HepG2 (cell line): ENCODE results near the gene NRG2. TPM values are rescaled to one million over a fixed set of nuclear protein-coding genes. Genes with fewer than 3 reads are reported as not detected.

Source experiments
- ATAC-seq: fragments of 200-7000 bp; cut with Tn5 transposase; 3 replicates; pipeline ENCODE4 v1.9.1; 2020; ENCODE audit warnings: mild to moderate bottlenecking, moderate library complexity
- BruUV-seq: library from RNA; stranded (reverse); fragments of 400-500 nt; replicated peaks from 2 replicates; lab custom pipeline; 2021; lab: Mats Ljungman, UMichigan
- CTCF ChIA-PET: fragments of 300-600 bp; formaldehyde crosslinking; extraction: SDS; loops from one replicate; lab custom pipeline; 2021; ENCODE audit warnings: low total read pairs, inconsistent platforms, low intra/inter-chr PET ratio; lab: Yijun Ruan, JAX
- POLR2A ChIA-PET: fragments of 350-600 bp; sonication (Branson Sonifier 250); formaldehyde crosslinking; loops from one replicate; lab custom pipeline; 2020; ENCODE audit warnings: antibody characterized with exemption, inconsistent platforms; lab: Yijun Ruan, JAX
- DNase-seq: peaks from one replicate; pipeline ENCODE4 v3.0.0-alpha.2; 2015; ENCODE audit warnings: low spot score
- FAIRE-seq: peaks from 3 replicates; lab custom pipeline; 2011; peaks lifted over from hg19 to GRCh38; lab: Jason Lieb, UNC
- H2AFZ ChIP-seq: one replicate; pipeline ENCODE4 v1.6.1; 2011; ENCODE audit warnings: low read length, inconsistent platforms
- H3K27ac ChIP-seq: fragments of 300-600 bp; 3 replicates; pipeline ENCODE4 v1.8.0; 2011; ENCODE audit warnings: mixed run types, mild to moderate bottlenecking, mixed read lengths, low read length, inconsistent platforms; ENCODE audit not compliant: insufficient read depth; ENCODE audit errors: extremely low read length
- H3K27me3 ChIP-seq, 2 experiments: fragments of 200-600 bp in 1 of 2; 2 replicates in 1 of 2; 3 replicates in 1 of 2; pipeline versions ENCODE4 v1.6.0 to v1.8.0; 2011; ENCODE audit warnings: low read length in 2 of 2, mild to moderate bottlenecking in 2 of 2, moderate library complexity in 2 of 2, inconsistent platforms in 1 of 2; ENCODE audit not compliant: insufficient read depth in 2 of 2, control insufficient read depth in 1 of 2
- H3K36me3 ChIP-seq, 2 experiments: fragments of 200-600 bp in 1 of 2; replicated peaks in 1 of 2; 2 replicates in 1 of 2; 3 replicates in 1 of 2; pipeline versions ENCODE4 v1.5.1 to v1.8.0; 2011; ENCODE audit warnings: low read length in 2 of 2, inconsistent platforms in 1 of 2; ENCODE audit not compliant: insufficient read depth in 2 of 2, control insufficient read depth in 1 of 2
- H3K4me1 ChIP-seq: 2 replicates; pipeline ENCODE4 v1.5.1; 2012; ENCODE audit warnings: low read length, inconsistent platforms; ENCODE audit not compliant: insufficient read depth
- H3K4me2 ChIP-seq: 2 replicates; pipeline ENCODE4 v1.6.0; 2011; ENCODE audit warnings: low read depth, low read length, inconsistent platforms
- H3K4me3 ChIP-seq, 3 experiments: fragments of 200-600 bp in 1 of 3; sonication (generic), shearing (Covaris generic) in 1 of 3; replicated peaks in 1 of 3; 2 replicates each; pipeline ENCODE4 v1.5.1; 2011 to 2016; ENCODE audit warnings: low read length in 3 of 3, inconsistent platforms in 2 of 3, low read depth in 2 of 3, mild to moderate bottlenecking in 2 of 3, control low read depth in 1 of 3, mixed read lengths in 1 of 3; ENCODE audit not compliant: insufficient read depth in 1 of 3
- H3K79me2 ChIP-seq: one replicate; pipeline ENCODE4 v1.6.1; 2011; ENCODE audit warnings: low read length, inconsistent platforms; ENCODE audit not compliant: insufficient read depth
- H3K9ac ChIP-seq: 2 replicates; pipeline ENCODE4 v1.6.0; 2011; ENCODE audit warnings: mild to moderate bottlenecking, low read depth, low read length, inconsistent platforms; ENCODE audit not compliant: insufficient read depth
- H3K9me3 ChIP-seq: 2 replicates; pipeline ENCODE4 v1.5.1; 2012; ENCODE audit warnings: mild to moderate bottlenecking, low read length
- H4K20me1 ChIP-seq: 2 replicates; pipeline ENCODE4 v1.6.0; 2011; ENCODE audit warnings: inconsistent platforms, mild to moderate bottlenecking, low read length, moderate library complexity; ENCODE audit not compliant: insufficient read depth
- BORCS8-MEF2B ChIP-seq: sonication (generic); formaldehyde crosslinking; IDR thresholded peaks from 2 replicates; pipeline ENCODE4 v1.8.0; 2022; ENCODE audit warnings: mild to moderate bottlenecking, missing genetic modification reagents
- EHMT2 ChIP-seq: fragments of 200-600 bp; sonication (generic); IDR thresholded peaks from 2 replicates; pipeline ENCODE4 v1.7.0; 2017; ENCODE audit warnings: antibody characterized with exemption, low read depth, low read length, borderline replicate concordance
- KDM4B ChIP-seq: sonication (generic); formaldehyde crosslinking; IDR thresholded peaks from 2 replicates; pipeline ENCODE4 v1.4.0; 2020; ENCODE audit warnings: missing genetic modification reagents
- MTA3 ChIP-seq: sonication (generic); formaldehyde crosslinking; IDR thresholded peaks from 2 replicates; pipeline ENCODE4 v1.4.0; 2020; ENCODE audit warnings: missing genetic modification reagents
- RCOR2 ChIP-seq: IDR thresholded peaks from 2 replicates; pipeline ENCODE4 v1.6.1; 2016; ENCODE audit warnings: missing biosample characterization, missing genetic modification reagents
- SMAD3 ChIP-seq: sonication (generic); formaldehyde crosslinking; IDR thresholded peaks from 2 replicates; pipeline ENCODE4 v1.4.0; 2020; ENCODE audit warnings: missing genetic modification reagents
- WIZ ChIP-seq: sonication (generic); formaldehyde crosslinking; IDR thresholded peaks from 2 replicates; pipeline ENCODE4 v1.5.1; 2020; ENCODE audit warnings: mild to moderate bottlenecking, missing genetic modification reagents
- ZNF143 ChIP-seq: sonication (generic); formaldehyde crosslinking; IDR thresholded peaks from 2 replicates; pipeline ENCODE4 v1.4.0; 2020; ENCODE audit warnings: missing genetic modification reagents
- ZNF263 ChIP-seq: sonication (generic); formaldehyde crosslinking; IDR thresholded peaks from 2 replicates; pipeline ENCODE4 v1.4.0; 2020; ENCODE audit warnings: missing genetic modification reagents
- WGBS: methylation state at CpG from one replicate; pipeline ENCODE4 v1.1.6; 2017; ENCODE audit warnings: low lambda C conversion rate; 5-methylcytosine and 5-hydroxymethylcytosine counted together
- in situ Hi-C: cut with HindIII; loops from 2 replicates; pipeline ENCODE4 v1.10.0; 2017; ENCODE audit warnings: low pct_unique_long_range_greater_than_20kb; ENCODE audit not compliant: extremely low pct_ligation_motif_present
- intact Hi-C: fragments of 100-400 bp; cut with micrococcal nuclease; formaldehyde crosslinking; loops from one replicate; pipeline ENCODE4 v1.10.0; 2022; ENCODE audit not compliant: unreplicated experiment
- polyA plus RNA-seq, 8 experiments: library from polyadenylated mRNA; depleted of rRNA in 3 of 8; stranded (reverse) in 7 of 8; unstranded in 1 of 8; fragments of >200 nt; fragmentation: Illumina TruSeq in 4 of 8; extraction: Trizol in 4 of 8; gene quantifications; 2 replicates each; pipeline versions ENCODE4 v1.2.1 to v1.2.3, GENCODE V29; 2011 to 2016; ENCODE audit warnings: low read depth in 4 of 8, missing spikeins in 1 of 8, mixed read lengths in 1 of 8; ENCODE audit not compliant: insufficient read depth in 1 of 8
- total RNA-seq, 5 experiments: library from RNA; depleted of rRNA; stranded (reverse); fragments of >200 nt; fragmentation: Illumina TruSeq; extraction: Trizol; gene quantifications; 2 replicates each; pipeline ENCODE4 v1.2.3, GENCODE V29; 2016; ENCODE audit warnings: low read depth in 1 of 5
- TF ChIP-seq, protein P1 (sequence below): sonication (generic); formaldehyde crosslinking; IDR thresholded peaks from 2 replicates; pipeline ENCODE4 v1.5.0; 2020; ENCODE audit warnings: mild to moderate bottlenecking, missing genetic modification reagents
- TF ChIP-seq, protein P2 (sequence below): sonication (generic); formaldehyde crosslinking; IDR thresholded peaks from 2 replicates; pipeline ENCODE4 v1.8.0; 2022; ENCODE audit warnings: mild to moderate bottlenecking, missing genetic modification reagents, moderate library complexity
- TF ChIP-seq, protein P3 (sequence below): sonication (generic); formaldehyde crosslinking; IDR thresholded peaks from 2 replicates; pipeline ENCODE4 v1.4.0; 2020; ENCODE audit warnings: missing genetic modification reagents
- TF ChIP-seq, protein P4 (sequence below): IDR thresholded peaks from 2 replicates; pipeline ENCODE4 v1.6.1; 2018; ENCODE audit warnings: missing genetic modification reagents, mild to moderate bottlenecking, missing compliant biosample characterization

The NRG2 gene
- total and polyA plus RNA-seq, 2 of the 13 experiments (the other 11 are each of a cell fraction or from before 2014, with no cell fraction given): not detected

DNA sequence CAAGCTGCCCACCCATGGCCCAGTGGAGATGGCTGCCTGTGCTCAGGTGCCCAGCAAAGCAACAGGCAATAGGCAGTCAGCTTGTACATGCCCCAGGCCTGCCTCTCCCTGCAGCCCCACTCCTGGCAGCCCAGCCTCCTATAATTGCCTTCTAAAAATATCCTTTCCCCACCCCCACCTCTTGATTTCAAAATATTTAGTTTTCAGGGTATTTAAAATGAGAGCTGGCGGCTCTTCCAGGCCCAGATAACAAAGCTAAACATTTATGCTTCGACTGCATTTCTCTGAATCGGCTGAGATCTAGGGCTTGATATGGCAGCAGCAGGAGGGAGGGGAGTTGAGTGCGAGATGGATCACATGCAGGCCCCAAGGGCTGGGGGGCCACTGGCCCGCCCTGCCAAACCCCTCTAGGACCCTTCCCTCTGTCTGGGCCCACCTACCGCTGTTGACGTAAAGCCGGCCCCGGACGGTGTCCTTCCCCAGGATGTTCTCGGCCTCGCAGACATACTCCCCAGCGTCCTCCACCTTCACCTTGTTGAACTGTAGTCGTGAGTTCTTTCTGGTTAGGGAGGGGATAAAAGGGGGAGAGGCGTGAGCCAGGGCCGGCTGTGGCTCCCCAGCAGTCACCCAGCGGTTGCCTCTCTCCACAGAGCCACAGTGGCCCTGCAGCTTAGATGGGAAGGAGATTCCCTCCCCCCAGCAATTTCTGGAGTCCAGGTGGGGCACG, 162.5 kb downstream of the NRG2 start:
- WGBS: 31% methylated on average over 9 of the region's 18 CpGs
- H3K4me2 ChIP-seq: no peak overlapping the region
- ATAC-seq: no peak

More for the DNA sequence above, 162.5 kb downstream of the NRG2 start:
- POLR2A ChIA-PET: no interaction called here
- TF ChIP-seq KDM4B (CRISPR knock-in tag) (no peak), EHMT2 (no peak), BORCS8-MEF2B (CRISPR knock-in tag) (no peak), WIZ (CRISPR knock-in tag) (no peak), SMAD3 (CRISPR knock-in tag) (no peak), ZNF143 (no peak), RCOR2 (CRISPR knock-in tag) (no peak), ZNF263 (CRISPR knock-in tag) (no peak), MTA3 (CRISPR knock-in tag) (no peak)
- TF ChIP-seq, protein P1, sequence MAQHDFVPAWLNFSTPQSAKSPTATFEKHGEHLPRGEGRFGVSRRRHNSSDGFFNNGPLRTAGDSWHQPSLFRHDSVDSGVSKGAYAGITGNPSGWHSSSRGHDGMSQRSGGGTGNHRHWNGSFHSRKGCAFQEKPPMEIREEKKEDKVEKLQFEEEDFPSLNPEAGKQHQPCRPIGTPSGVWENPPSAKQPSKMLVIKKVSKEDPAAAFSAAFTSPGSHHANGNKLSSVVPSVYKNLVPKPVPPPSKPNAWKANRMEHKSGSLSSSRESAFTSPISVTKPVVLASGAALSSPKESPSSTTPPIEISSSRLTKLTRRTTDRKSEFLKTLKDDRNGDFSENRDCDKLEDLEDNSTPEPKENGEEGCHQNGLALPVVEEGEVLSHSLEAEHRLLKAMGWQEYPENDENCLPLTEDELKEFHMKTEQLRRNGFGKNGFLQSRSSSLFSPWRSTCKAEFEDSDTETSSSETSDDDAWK: no peak
- TF ChIP-seq, protein P2, sequence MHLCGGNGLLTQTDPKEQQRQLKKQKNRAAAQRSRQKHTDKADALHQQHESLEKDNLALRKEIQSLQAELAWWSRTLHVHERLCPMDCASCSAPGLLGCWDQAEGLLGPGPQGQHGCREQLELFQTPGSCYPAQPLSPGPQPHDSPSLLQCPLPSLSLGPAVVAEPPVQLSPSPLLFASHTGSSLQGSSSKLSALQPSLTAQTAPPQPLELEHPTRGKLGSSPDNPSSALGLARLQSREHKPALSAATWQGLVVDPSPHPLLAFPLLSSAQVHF (CRISPR knock-in tag): no peak
- TF ChIP-seq, protein P3, sequence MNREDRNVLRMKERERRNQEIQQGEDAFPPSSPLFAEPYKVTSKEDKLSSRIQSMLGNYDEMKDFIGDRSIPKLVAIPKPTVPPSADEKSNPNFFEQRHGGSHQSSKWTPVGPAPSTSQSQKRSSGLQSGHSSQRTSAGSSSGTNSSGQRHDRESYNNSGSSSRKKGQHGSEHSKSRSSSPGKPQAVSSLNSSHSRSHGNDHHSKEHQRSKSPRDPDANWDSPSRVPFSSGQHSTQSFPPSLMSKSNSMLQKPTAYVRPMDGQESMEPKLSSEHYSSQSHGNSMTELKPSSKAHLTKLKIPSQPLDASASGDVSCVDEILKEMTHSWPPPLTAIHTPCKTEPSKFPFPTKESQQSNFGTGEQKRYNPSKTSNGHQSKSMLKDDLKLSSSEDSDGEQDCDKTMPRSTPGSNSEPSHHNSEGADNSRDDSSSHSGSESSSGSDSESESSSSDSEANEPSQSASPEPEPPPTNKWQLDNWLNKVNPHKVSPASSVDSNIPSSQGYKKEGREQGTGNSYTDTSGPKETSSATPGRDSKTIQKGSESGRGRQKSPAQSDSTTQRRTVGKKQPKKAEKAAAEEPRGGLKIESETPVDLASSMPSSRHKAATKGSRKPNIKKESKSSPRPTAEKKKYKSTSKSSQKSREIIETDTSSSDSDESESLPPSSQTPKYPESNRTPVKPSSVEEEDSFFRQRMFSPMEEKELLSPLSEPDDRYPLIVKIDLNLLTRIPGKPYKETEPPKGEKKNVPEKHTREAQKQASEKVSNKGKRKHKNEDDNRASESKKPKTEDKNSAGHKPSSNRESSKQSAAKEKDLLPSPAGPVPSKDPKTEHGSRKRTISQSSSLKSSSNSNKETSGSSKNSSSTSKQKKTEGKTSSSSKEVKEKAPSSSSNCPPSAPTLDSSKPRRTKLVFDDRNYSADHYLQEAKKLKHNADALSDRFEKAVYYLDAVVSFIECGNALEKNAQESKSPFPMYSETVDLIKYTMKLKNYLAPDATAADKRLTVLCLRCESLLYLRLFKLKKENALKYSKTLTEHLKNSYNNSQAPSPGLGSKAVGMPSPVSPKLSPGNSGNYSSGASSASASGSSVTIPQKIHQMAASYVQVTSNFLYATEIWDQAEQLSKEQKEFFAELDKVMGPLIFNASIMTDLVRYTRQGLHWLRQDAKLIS (CRISPR knock-in tag): no peak
- TF ChIP-seq, protein P4, sequence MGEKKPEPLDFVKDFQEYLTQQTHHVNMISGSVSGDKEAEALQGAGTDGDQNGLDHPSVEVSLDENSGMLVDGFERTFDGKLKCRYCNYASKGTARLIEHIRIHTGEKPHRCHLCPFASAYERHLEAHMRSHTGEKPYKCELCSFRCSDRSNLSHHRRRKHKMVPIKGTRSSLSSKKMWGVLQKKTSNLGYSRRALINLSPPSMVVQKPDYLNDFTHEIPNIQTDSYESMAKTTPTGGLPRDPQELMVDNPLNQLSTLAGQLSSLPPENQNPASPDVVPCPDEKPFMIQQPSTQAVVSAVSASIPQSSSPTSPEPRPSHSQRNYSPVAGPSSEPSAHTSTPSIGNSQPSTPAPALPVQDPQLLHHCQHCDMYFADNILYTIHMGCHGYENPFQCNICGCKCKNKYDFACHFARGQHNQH (CRISPR knock-in tag): no peak
- TF ChIP-seq, all 625 proteins: peak for 0
- Histone ChIP-seq H3K9ac (no peak overlapping the region), H3K27ac (no peak overlapping the region), H2AFZ (no peak overlapping the region), H3K9me3 (no peaks in the 10 kb centered on the region), H3K79me2 (no peaks in the 10 kb centered on the region), H3K36me3 (no peaks in the 10 kb centered on the region), H3K4me1 (no peaks in the 10 kb centered on the region), H3K4me3 (no peak overlapping the region), H4K20me1 (no peaks in the 10 kb centered on the region), H3K27me3 (peaks cover 5 to 67% of the 10 kb centered on the region in 2 experiments)
- intact Hi-C loops: no loop called here
- CTCF ChIA-PET: no interaction called here
- no peak for DNase-seq
- no TSS peak for BruUV-seq
- in situ Hi-C loops: no loop called here
- FAIRE-seq: no peak
